BLaER1 treated with 17β-estradiol and CSF1 and Interleukin-3, amounts not matched to agents 10 nM and 100 nM (cell line): Measurements from ENCODE around the gene LIMS1.
"Not testable (repeated sequence)": the region's sequence is repeated elsewhere in the genome, so short reads cannot be mapped to it uniquely, and the experiment has no call there.

Experiments
- H3K27ac ChIP-seq, 11 experiments: shearing (Covaris generic); formaldehyde crosslinking; 2 replicates each; pipeline ENCODE4 v1.8.1; 2022
- H3K27me3 ChIP-seq, 11 experiments: shearing (Covaris generic); formaldehyde crosslinking; 2 replicates each; pipeline ENCODE4 v1.8.1; 2022
- H3K36me3 ChIP-seq, 11 experiments: shearing (Covaris generic); formaldehyde crosslinking; 2 replicates each; pipeline ENCODE4 v1.8.1; 2022
- H3K4me1 ChIP-seq, 10 experiments: shearing (Covaris generic); formaldehyde crosslinking; 2 replicates each; pipeline ENCODE4 v1.8.1; 2022
- H3K4me2 ChIP-seq, 11 experiments: shearing (Covaris generic); formaldehyde crosslinking; 2 replicates each; pipeline ENCODE4 v1.8.1; 2022
- H3K4me3 ChIP-seq, 10 experiments: shearing (Covaris generic); formaldehyde crosslinking; 2 replicates each; pipeline ENCODE4 v1.8.1; 2022
- H3K9ac ChIP-seq, 11 experiments: shearing (Covaris generic); formaldehyde crosslinking; 2 replicates each; pipeline ENCODE4 v1.8.1; 2022
- H3K9me3 ChIP-seq, 11 experiments: shearing (Covaris generic); formaldehyde crosslinking; replicated peaks in 1 of 11; 2 replicates each; pipeline ENCODE4 v1.8.1; 2022
- H4K20me1 ChIP-seq, 11 experiments: shearing (Covaris generic); formaldehyde crosslinking; 2 replicates each; pipeline ENCODE4 v1.8.1; 2022
- Cebpa-rat ChIP-seq, 11 experiments: shearing (Covaris generic); IDR thresholded peaks; 2 replicates each; pipeline ENCODE4 v1.8.1; 2022

The LIMS1 gene

DNA sequence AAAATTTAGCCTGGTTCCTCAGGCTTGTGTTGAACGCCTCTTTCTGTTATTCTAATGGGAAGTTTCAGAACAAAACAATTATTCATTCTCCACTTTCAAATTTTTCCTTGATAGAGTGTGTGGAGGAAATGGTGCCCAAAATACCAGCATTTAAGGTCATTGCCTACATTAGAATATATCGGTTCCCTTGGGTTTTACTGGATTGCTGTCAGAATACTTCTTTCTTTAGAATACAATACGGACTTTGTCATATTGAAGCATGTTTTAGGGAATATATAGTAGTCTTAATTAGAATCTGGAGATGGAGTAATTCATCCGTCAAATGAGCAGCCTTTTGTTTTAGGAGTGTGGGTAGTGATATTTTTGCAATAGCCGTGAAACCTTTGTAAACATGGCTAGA is 13.3 kb downstream of the LIMS1 start:
- Histone ChIP-seq H3K9me3 (peaks cover 13 to 28% (median 23%) of the 10 kb centered on the region in 11 experiments; a peak in 20 of 22 replicates), H3K4me2 (no peak overlapping the region), H4K20me1 (peaks cover 6 to 51% (median 20%) of the 10 kb centered on the region in 11 experiments; a peak in 16 of 22 replicates), H3K9ac (no peak overlapping the region), H3K27ac (no peak overlapping the region), H3K4me3 (no peak overlapping the region), H3K4me1 (no peaks in the 10 kb centered on the region), H3K27me3 (no peaks in the 10 kb centered on the region), H3K36me3 (peaks cover 4 to 38% (median 32%) of the 10 kb centered on the region in 11 experiments; a peak in 21 of 22 replicates)
- TF ChIP-seq Cebpa-rat (IDR thresholded peaks at IDR 0.05), result no peak

DNA sequence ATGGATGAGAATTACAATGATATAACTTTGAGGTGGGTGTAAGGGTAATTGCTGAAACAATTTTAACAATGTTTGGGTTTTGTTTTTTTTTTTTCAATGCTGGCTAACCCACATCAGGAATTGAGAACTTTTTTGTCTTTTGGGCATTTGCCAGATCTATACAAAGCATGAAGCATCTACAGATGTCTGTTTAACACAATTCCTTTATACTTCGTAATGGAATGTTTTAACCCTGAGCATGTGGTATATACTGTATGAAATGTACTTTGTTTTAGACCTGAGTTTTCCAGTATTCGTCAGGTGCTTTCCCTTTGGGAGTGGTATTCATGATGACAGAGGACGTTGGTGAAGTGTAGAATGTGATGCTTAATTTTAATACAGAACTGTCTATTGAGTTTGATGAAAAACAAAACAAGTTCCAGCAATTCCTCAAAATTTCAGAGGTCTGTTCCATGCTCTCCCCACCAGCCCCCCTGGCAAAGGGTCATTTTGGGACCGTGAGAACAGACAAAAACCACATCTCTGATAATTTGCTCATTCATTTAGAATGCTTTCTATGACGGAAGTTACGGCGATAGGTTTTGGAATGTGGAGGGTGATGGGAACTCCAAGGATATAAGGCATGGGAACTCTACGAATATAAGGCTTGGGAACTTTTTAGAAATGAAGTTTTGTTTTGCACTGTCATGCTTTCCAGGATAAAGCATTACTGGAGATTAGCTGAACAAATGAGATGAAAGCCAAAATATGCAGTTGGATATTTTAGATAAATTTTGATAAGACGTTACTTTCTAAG is 14.1 kb downstream of the LIMS1 start:
- no peaks in the 10 kb centered on the region for H3K27me3 ChIP-seq
- H3K9ac ChIP-seq, result no peak overlapping the region
- no peaks in the 10 kb centered on the region for H3K4me1 ChIP-seq
- no peak for TF ChIP-seq Cebpa-rat (IDR thresholded peaks at IDR 0.05)
- no peak overlapping the region for H3K27ac ChIP-seq
- H3K36me3 ChIP-seq, result peaks cover 4 to 30% (median 24%) of the 10 kb centered on the region in 11 experiments; a peak in 20 of 22 replicates
- H3K4me2 ChIP-seq, result no peak overlapping the region
- H3K4me3 ChIP-seq, result no peak overlapping the region
- H4K20me1 ChIP-seq, result peaks cover 12 to 59% (median 27%) of the 10 kb centered on the region in 11 experiments; a peak in 16 of 22 replicates
- peaks cover 5 to 20% (median 15%) of the 10 kb centered on the region in 11 experiments; a peak in 19 of 22 replicates for H3K9me3 ChIP-seq

DNA sequence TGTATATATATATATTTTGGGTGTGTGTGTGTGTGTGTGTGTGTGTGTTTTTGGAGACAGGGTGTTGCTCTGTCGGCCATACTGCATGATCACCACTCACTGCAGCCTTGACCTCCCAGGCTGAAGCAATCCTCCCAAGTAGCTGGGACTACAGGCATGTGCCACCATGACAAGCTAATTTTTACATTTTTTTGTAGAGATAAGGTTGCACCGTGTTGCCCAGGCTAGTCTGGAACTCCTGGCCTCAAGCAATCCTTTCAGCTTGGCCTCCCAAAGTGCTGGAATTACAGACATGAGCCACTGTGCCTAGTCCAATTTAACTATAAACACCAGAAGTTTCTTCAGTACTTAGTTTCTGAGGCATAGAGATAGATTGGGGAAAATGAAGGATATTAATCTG is 18.3 kb downstream of the LIMS1 start:
- peaks cover 0 to 15% (median 3%) of the 10 kb centered on the region in 11 experiments; a peak in 5 of 22 replicates for H3K36me3 ChIP-seq
- no peak overlapping the region for H3K27ac ChIP-seq
- no peak overlapping the region for H3K9ac ChIP-seq
- no peaks in the 10 kb centered on the region for H3K4me1 ChIP-seq
- no peak overlapping the region for H3K4me3 ChIP-seq
- TF ChIP-seq Cebpa-rat (IDR thresholded peaks at IDR 0.05), result no peak
- peaks cover 0 to 10% (median 0%) of the 10 kb centered on the region in 11 experiments; a peak in 2 of 22 replicates for H3K9me3 ChIP-seq
- H4K20me1 ChIP-seq, result peaks cover 24 to 72% (median 53%) of the 10 kb centered on the region in 11 experiments; a peak in 19 of 22 replicates
- no peak overlapping the region for H3K4me2 ChIP-seq
- H3K27me3 ChIP-seq, result no peaks in the 10 kb centered on the region

DNA sequence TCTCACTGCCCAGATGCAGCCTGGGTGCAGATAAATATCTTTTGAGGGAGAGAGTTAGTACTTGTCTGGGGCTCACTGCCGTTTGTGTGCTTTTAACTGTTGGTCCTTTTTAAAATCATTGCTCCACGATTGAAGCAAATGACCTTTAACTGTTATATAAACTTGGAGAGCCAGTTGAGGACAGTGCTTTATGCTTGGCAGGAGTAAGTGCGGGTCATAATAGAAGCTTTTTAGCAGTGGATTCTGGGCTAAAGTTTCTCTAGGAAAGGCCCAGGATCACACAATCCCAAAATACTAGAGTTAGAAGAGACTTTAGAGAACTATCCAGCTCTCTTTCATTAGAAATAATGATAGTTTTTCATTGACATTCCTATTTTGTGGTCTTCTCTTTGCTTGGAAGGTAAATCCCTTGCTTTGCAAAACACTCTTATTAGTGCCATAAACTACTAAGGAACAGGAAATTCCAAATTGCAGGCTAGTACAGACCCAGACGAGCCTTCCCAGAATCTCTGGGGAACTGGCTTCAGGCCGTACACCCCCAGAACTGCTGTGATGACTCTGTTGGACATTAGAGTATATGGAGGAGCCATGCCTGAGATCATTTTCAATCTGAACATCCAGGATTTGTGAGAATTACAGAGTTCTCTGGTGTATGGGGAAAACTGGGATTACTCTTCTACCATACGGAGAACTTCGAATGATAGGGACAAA is 19.1 kb downstream of the LIMS1 start:
- H4K20me1 ChIP-seq, result peaks cover 25 to 71% (median 46%) of the 10 kb centered on the region in 11 experiments; a peak in 19 of 22 replicates
- H3K9ac ChIP-seq, result no peak overlapping the region
- H3K27me3 ChIP-seq, result no peaks in the 10 kb centered on the region
- no peaks in the 10 kb centered on the region for H3K4me1 ChIP-seq
- peaks cover 0 to 15% (median 3%) of the 10 kb centered on the region in 11 experiments; a peak in 5 of 22 replicates for H3K36me3 ChIP-seq
- H3K9me3 ChIP-seq, result peaks cover 0 to 10% (median 0%) of the 10 kb centered on the region in 11 experiments; a peak in 2 of 22 replicates
- no peak overlapping the region for H3K4me3 ChIP-seq
- no peak for TF ChIP-seq Cebpa-rat (IDR thresholded peaks at IDR 0.05)
- H3K4me2 ChIP-seq, result no peak overlapping the region
- H3K27ac ChIP-seq, result no peak overlapping the region

DNA sequence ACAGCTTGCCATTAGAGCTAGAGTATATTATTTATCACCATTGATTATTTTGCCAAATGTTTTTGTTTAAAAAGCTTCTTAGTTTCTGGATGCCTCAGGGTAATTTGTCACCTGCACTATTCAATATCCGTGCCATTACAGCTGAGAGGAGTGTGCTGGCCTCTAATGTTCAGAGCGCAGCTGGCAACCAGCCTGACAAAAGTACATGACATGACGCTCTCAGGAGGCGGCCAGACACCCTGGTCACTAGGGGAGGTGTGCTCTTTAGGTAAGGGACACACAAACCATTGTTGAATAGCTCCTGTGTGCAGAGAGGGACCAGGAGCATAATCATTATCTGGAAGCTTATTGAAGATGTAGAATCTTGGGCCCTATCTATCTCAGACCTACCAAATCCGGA is 20.3 kb downstream of the LIMS1 start:
- Histone ChIP-seq H3K4me3 (no peak overlapping the region), H3K36me3 (peaks cover 0 to 15% (median 3%) of the 10 kb centered on the region in 11 experiments; a peak in 5 of 22 replicates), H3K27me3 (no peaks in the 10 kb centered on the region), H3K4me1 (no peaks in the 10 kb centered on the region), H3K9ac (no peak overlapping the region), H3K27ac (no peak overlapping the region), H3K4me2 (no peak overlapping the region), H4K20me1 (peaks cover 20 to 68% (median 48%) of the 10 kb centered on the region in 11 experiments; a peak in 19 of 22 replicates), H3K9me3 (peaks cover 0 to 10% (median 0%) of the 10 kb centered on the region in 11 experiments; a peak in 2 of 22 replicates)
- no peak for TF ChIP-seq Cebpa-rat (IDR thresholded peaks at IDR 0.05)

DNA sequence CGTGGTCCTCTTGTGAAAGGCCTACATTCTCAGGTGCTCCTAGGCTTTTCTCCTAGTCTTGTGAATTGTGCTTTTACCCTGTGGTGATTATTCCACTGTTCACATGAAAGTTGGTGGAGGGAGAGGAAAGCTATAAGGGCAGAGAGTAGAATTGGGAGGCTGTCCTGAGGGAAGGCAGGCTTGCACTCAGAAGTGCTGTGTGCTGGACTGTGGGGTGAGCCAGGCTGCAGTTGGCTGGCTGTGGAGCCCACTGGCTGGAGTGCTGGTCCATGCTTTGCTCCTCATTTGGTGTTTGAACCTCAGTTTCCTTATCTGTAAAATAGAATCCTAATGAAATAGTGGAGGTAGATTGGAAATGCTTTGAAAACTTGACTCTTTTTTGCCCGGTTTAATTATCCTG is 21.3 kb downstream of the LIMS1 start:
- Histone ChIP-seq H3K4me1 (peaks cover 0 to 3% (median 0%) of the 10 kb centered on the region in 10 experiments; a peak in 1 of 20 replicates), H4K20me1 (peaks cover 20 to 78% (median 55%) of the 10 kb centered on the region in 11 experiments; a peak in 19 of 22 replicates), H3K9me3 (peaks cover 0 to 9% (median 0%) of the 10 kb centered on the region in 11 experiments; a peak in 2 of 22 replicates), H3K27me3 (no peaks in the 10 kb centered on the region), H3K36me3 (peaks cover 0 to 21% (median 3%) of the 10 kb centered on the region in 11 experiments; a peak in 7 of 22 replicates), H3K4me3 (no peak overlapping the region), H3K27ac (no peak overlapping the region), H3K4me2 (no peak overlapping the region), H3K9ac (no peak overlapping the region)
- TF ChIP-seq Cebpa-rat (IDR thresholded peaks at IDR 0.05), result no peak

DNA sequence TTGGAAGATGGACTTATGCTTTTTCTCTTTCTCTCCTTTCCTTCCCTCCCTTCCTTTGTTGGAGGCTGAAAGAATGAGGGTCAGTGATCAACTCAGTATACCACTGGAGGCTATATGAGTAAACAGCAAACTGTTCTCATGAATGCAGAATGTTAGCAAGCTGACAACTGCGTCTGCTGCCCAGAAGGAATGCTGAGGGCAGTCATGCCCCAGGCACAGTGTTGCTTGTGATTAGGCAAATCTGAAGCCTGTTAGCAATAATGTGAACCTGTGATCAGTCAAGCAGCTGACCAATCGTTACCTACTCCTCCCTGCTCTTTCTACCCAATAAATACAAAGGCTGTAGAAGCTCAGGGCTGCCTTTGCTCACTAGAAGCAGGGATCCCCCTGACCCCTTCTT is 22.3 kb downstream of the LIMS1 start:
- peaks cover 20 to 86% (median 55%) of the 10 kb centered on the region in 11 experiments; a peak in 19 of 22 replicates for H4K20me1 ChIP-seq
- H3K27me3 ChIP-seq, H3K4me2 ChIP-seq, H3K4me3 ChIP-seq, H3K9ac ChIP-seq, H3K4me1 ChIP-seq, H3K27ac ChIP-seq: not testable (repeated sequence)
- peaks cover 0 to 23% (median 9%) of the 10 kb centered on the region in 11 experiments; a peak in 15 of 22 replicates for H3K36me3 ChIP-seq
- H3K9me3 ChIP-seq, result peaks cover 0 to 11% (median 2%) of the 10 kb centered on the region in 11 experiments; a peak in 15 of 22 replicates

DNA sequence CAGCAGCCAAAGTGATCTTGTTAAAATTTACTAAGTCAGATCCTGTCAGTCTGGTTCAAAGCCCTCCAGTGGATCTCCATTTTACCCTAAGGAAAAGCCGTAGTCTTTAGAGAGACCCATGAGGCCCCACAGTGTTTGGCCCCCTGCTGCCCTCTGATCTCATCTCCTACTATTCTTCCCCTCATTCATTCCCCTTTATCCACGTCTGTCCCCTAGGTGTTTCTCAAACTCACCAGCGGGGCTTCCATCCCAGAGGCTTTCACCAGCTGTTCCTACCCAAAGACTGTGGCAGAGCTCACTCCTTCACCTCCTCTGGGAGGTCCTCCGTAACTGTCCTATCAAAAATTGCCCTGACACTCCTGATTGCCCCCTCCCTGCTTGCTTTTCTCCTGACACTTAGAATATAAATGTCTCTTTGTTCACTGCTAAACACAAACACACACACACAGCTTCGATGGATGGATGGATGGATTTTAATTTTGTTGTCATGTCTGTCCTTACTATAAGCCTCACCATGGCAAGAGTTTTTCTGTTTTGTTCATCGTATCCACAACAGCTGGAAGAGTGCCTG is 26.1 kb downstream of the LIMS1 start:
- Histone ChIP-seq H3K9ac (no peak overlapping the region), H3K4me2 (no peak overlapping the region), H3K36me3 (peaks cover 0 to 41% (median 26%) of the 10 kb centered on the region in 11 experiments; a peak in 18 of 22 replicates), H3K9me3 (peaks cover 0 to 33% (median 24%) of the 10 kb centered on the region in 11 experiments; a peak in 19 of 22 replicates), H3K4me1 (peaks cover 0 to 10% (median 0%) of the 10 kb centered on the region in 10 experiments; a peak in 3 of 20 replicates), H3K27ac (no peak overlapping the region), H3K4me3 (no peak overlapping the region), H4K20me1 (peaks cover 6 to 72% (median 35%) of the 10 kb centered on the region in 11 experiments; a peak in 18 of 22 replicates), H3K27me3 (no peaks in the 10 kb centered on the region)
- TF ChIP-seq Cebpa-rat (IDR thresholded peaks at IDR 0.05), result no peak
